ENCODE measurements around the gene TPP2. TPM values are rescaled to one million over a fixed set of nuclear protein-coding genes. Genes with fewer than 3 reads are reported as not detected.

TPP2 gene
- total RNA-seq, 1 experiment from 2014 or later: 39.1 TPM

DNA sequence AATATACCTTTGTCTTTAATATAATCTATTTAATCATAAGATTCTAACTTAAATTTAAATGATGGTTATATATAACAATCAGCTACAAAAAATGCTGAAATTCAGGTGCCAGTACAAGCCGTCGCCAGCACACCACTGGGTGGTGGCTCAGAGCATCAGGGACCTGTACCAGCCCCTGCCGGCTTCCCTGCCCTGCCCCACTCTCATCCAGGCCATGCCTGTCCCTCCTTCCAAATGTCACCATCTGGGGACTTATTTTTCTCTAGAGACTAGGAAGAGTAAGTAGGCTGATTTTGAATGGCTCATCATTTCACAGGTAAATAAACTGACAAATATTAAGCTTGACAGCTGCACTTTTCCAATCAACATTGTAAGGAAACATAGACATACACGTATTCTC is 96.5 kb downstream of the TPP2 start:
- DNase-seq (ENCODE audit: low read depth): no peak

DNA sequence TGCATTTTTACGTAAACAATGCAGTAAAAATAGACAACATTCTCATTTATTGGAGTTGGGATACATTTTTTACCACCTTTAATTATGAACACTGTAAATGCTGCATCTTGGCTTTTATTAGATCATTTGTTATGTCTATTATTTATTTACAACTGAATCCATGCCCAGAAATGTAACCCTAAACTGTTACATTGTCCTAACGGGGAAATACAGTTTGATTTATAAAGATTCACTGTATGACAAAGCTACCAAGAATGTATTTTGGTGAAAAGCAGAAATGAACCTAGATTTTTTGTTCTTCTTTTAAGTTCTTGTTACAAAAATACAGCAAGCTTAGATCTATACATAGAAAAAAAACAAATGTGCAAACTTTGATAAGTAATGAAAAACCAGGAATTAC is 97.0 kb downstream of the TPP2 start:
- no peak for DNase-seq (ENCODE audit: low read depth)

DNA sequence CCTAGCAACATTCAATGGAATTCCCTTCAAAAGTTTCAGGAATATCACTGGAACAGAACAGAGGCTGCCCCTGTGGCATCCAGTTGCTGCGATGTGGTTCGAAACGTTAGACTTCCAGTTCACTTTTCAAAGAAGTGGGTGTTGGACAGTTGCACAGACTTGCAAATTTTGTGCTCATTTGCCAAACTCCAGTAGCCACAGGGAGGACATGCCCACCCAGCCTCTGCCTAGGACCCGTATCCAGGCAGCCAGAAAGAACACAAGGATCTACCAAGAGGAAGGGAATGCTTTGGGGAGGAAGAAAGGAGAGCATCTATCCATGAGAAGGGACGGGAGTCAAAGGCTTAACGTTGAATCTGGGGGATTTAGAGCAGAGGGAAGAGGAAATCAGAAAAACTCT is 98.2 kb downstream of the TPP2 start, which contains the start of gene METTL21C:
Gene METTL21C (minus strand): TSS at position 108 of the 400 bp plus-strand sequence. CDS start 546 bp downstream, outside the sequence.
- no peak for DNase-seq (ENCODE audit: low read depth)

- no peak for DNase-seq (ENCODE audit: low read depth)
These were observed 99.7 kb downstream of the TPP2 start for GRCh38 chr13:102696465-102696864.

GRCh38 chr13:102697264-102697663 is 100.5 kb downstream of the TPP2 start:
- no peak for DNase-seq (ENCODE audit: low read depth)

DNA sequence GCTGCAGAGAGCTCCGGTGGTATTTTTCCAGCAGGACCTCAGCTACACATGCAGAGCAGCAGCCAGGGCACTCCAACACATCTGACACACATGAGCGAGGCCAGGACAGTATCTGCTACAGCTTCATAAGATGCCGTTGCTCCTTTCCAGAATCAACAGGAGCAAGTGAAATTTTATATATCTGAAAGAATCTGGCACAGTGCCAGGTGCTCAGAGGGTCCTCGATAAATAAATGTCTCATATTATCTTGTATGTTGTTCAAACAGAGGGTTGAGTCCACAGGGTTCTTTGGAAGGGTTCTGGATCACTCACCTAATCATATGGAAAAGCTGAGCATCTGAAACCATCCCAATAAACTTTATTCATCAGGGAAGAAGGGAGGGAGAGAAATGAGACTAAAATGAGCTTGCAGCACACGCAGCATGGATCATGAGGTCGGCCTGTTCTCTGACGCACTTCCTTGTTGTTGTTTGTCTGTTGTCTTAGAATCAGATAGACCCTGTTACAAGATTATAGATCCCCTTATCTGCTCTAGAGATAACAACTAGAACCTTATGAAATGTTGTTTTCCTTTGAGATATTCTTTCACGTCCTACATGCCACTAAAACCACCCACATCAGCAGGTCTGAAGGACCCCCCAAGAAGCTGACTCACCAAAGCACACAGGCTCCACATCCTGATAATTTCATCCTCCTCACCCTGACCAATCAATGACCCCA is 101.3 kb downstream of the TPP2 start:
- DNase-seq (ENCODE audit: low read depth): no peak

DNA sequence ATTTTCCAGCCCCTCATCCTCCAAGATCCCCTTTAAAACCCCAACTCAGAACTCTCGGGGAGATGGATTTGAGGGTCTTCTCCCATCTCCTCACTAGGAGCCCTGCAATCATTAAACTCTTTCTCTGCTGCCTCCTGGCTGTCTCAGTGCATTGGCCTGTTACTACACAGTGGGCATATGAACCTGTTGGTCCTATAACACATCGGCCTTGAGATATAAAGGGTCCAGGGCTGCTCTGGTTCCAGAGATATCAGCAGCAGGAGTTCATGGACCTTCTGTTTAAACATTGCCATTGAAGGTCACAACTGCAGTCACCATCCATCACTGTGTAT is 101.8 kb downstream of the TPP2 start:
- DNase-seq (ENCODE audit: low read depth): no peak

DNA sequence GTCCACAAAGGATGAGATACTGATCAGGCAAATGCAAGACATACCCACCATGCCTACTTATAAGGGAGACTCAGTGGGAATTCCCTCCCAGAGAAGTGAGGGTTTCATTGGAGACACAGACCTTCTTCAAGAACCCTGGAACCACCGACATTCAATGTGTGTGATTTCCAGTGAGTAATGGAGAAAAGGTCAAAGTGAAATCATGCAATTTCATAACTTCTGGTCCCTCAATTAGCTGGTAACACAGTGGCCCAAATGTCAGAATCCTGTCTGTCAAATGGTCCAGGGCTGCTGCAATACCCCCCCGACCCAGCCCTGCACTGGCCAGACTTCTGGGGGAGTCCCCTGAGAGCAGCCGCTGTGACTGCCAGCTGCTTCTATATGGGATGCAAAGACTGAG is 102.7 kb downstream of the TPP2 start:
- no peak for DNase-seq (ENCODE audit: low read depth)

DNA sequence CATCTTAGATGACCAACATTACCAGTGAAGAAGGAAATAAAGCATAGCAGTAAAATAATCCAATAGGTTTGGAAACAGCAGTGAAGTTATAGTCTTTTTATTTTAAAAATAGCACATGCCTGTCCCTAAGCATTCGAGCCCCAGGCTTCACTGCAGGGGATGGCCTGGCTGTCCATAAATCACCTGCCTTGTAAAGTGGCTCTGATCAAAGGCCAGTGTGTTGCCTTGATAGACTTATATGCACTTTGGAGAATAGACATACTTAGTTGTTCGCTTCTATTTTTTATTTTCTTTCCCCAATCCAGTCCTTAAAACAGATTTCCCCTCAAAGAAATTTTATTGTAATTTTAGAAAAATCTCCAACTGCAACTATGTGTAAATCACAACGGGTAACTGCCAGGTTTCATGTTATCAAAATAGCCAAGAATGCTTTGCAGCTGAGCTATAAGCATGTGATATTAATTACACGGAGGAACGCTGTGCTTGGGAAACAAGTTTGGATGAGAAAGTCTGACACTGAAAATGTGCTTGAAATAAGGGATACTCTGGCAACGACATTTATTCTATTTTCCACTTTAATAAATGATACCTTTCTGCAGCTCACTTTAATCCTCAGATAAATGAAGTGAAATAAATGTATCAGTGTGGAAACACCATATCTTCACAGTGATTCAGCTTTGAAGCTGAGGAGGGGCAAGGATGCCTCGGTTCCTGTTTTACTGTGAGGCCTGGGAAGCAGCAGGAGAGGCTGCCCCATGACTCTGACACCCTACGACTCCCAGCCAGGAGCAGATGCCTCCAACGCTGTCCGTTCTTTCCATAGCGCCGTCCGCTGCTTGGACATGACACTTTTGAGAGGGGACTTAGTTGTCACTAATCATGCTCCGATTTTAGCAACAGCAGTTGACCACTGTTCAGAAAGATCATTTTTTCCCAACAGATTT is 103.6 kb downstream of the TPP2 start:
- DNase-seq (ENCODE audit: low read depth): no peak

GRCh38 chr13:102701331-102701730 is 104.5 kb downstream of the TPP2 start:
- DNase-seq (ENCODE audit: low read depth): no peak

GRCh38 chr13:102702965-102703725 is 106.4 kb downstream of the TPP2 start:
- DNase-seq (ENCODE audit: low read depth): no peak

- DNase-seq (ENCODE audit: low read depth): no peak
These were observed 106.9 kb downstream of the TPP2 start for GRCh38 chr13:102703726-102704035.

DNA sequence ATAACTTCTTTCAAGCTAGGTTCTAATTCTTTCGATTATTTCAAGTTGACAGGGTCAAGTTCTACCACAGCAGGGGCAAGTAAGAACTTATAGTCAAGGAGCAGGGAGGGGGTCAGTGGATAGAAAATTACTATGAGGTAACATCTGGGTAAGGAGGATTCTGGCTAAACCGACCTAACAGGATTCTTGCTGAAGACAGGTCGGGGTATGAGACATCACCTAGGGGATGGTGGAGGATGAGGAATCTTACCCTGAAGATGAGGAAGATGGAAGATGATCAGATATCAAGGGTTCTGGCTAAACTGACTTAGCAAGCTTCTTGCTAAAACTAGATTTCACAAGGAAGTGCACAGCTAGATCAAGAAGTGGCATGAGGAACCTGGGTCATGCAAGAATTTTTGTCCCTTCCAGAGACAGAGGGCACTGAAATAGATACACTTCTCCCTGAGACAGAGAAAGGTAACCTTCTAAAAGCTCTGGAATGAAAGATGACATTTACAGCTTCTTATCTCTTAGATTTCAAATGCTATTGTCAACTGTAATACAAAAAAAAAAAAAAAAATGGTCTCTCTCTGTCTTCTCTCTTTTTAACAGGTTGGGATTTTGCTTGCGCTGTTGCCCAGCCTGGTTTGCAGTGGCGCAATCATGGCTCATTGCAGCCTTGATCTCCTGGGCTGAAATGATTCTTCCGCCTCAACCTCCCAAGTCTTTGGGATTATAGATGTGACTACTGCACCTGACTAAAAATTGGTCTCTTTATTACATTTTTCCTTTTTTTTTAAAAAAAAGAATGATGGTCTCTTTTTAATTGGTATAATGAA is 107.7 kb downstream of the TPP2 start:
- no peak for DNase-seq (ENCODE audit: low read depth)

DNA sequence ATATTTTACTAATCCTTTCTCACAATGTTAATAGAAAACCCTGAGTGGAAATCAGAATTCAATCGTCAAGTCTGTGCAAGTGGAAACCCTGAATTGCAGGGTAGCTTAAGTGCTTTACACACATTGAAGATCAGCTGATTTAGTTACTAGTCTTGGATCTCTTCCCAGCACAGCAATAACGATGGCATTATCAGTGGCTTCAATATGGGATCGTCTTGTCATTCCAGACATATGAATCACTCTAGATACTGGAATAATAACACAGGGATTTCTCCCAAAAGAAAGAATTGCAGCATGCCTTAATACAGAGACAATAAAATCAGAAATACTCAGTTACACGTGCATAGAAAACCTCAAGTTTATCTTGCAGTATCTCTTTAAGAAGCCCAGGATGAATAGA is 110.7 kb downstream of the TPP2 start:
- DNase-seq (ENCODE audit: low read depth): peak; percentile 71

- DNase-seq (ENCODE audit: low read depth): no peak
These were observed 111.4 kb downstream of the TPP2 start for GRCh38 chr13:102708211-102708610.

DNA sequence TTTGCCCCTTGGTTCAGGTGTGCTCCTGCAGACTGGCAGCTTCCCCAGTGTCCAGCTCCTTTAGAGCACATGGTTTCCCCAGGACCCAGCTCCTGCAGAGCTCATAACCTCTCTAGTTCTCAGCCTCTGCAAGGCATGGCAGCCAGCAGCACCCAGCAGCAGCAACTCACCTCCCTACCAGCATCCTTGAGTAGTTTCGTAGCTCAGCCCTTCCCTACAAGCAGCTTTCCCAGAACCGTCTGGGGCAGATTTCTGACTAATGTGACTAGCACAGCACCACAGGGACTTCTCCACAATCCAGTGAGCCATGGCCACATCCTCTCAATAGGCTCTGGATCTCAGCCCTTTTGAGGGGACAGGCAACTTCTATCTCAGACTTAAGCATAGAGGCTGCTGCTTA is 112.2 kb downstream of the TPP2 start:
- no peak for DNase-seq (ENCODE audit: low read depth)

GRCh38 chr13:102709536-102709935 is 112.8 kb downstream of the TPP2 start:
- no peak for DNase-seq (ENCODE audit: low read depth)

DNA sequence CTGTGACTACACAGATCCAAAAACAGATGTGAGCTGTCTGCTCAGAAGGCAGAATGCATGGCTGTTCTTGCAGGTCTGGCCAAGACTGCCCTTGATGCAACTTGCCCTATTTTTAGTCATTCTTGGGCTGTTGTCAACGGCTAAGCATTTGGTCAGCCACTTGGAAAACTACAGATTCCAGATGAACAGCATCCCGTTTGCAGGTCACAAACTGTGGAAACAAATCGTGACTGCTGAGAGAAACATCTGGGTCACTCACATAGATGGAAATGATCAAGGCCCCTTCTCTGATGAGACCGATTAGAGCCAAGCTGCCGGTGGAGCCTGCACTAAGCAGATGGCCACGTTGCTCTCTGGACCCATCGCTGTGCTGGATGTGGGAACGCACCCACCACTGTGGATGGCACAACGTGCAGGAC is 113.5 kb downstream of the TPP2 start:
- DNase-seq (ENCODE audit: low read depth): no peak

GRCh38 chr13:102715447-102715846 is 118.7 kb downstream of the TPP2 start:
- no peak for DNase-seq (ENCODE audit: low read depth)

GRCh38 chr13:102718746-102719145 is 122.0 kb downstream of the TPP2 start:
- no peak for DNase-seq (ENCODE audit: low read depth)

- no peak for DNase-seq (ENCODE audit: low read depth)
These were observed 125.0 kb downstream of the TPP2 start for GRCh38 chr13:102721800-102722231.
